Measurements from ENCODE around the gene ERI3. TPM values are rescaled to one million over a fixed set of nuclear protein-coding genes. Genes with fewer than 3 reads are reported as not detected.

ERI3 gene
- polyA plus RNA-seq, 5 donors: 54.6 to 72.7 (median 64.2) TPM

- peak; percentile 32 to 35 for DNase-seq
These were observed 115.6 kb downstream of the ERI3 start for GRCh38 chr1:44239331-44239960.

- DNase-seq: no peak
These were observed 116.4 kb downstream of the ERI3 start for GRCh38 chr1:44238660-44239059.

- DNase-seq: peak in 1 of 2 donors; percentile 13
These were observed 117.2 kb downstream of the ERI3 start for GRCh38 chr1:44237721-44238457.

GRCh38 chr1:44236490-44237272, 118.4 kb downstream of the ERI3 start:
- DNase-seq: no peak

GRCh38 chr1:44235808-44236207, 119.2 kb downstream of the ERI3 start:
- no peak for DNase-seq

- DNase-seq: no peak
These were observed 121.5 kb downstream of the ERI3 start for GRCh38 chr1:44233593-44233992.

- no peak for DNase-seq
These were observed 124.3 kb downstream of the ERI3 start for GRCh38 chr1:44230796-44231195.

- DNase-seq: no peak
These were observed 125.5 kb downstream of the ERI3 start for GRCh38 chr1:44229435-44230167.

GRCh38 chr1:44228218-44228617, 126.8 kb downstream of the ERI3 start:
- no peak for DNase-seq

GRCh38 chr1:44227211-44227610, 127.8 kb downstream of the ERI3 start:
- no peak for DNase-seq

GRCh38 chr1:44225761-44226160, 129.3 kb downstream of the ERI3 start:
- DNase-seq: no peak

GRCh38 chr1:44223187-44223610, 131.9 kb downstream of the ERI3 start:
- no peak for DNase-seq

- DNase-seq: no peak
These were observed 132.5 kb downstream of the ERI3 start for GRCh38 chr1:44222397-44223186.

- no peak for DNase-seq
These were observed 133.3 kb downstream of the ERI3 start for GRCh38 chr1:44221769-44222168.

GRCh38 chr1:44220755-44221154, 134.3 kb downstream of the ERI3 start:
- DNase-seq: no peak

- DNase-seq: no peak
These were observed 134.9 kb downstream of the ERI3 start for GRCh38 chr1:44220001-44220751.

GRCh38 chr1:44219301-44219626, 135.8 kb downstream of the ERI3 start:
- no peak for DNase-seq

GRCh38 chr1:44218503-44219300, 136.4 kb downstream of the ERI3 start:
- no peak for DNase-seq

- DNase-seq: peak in 1 of 2 donors; percentile 43
These were observed 137.1 kb downstream of the ERI3 start for GRCh38 chr1:44217809-44218410.

Measured in right lung (tissue), 5 donors.